Upper lobe of left lung (tissue), 4 donors: ENCODE measurements around the gene CTTN.

Experiments used
- CTCF ChIP-seq, 6 experiments: fragments of 450-650 bp in 4 of 6; fragments of 200-600 bp in 2 of 6; sonication (generic) in 2 of 6; IDR thresholded peaks; one replicate each; pipeline ENCODE4 v1.5.1; 2016 to 2019; ENCODE audit warnings: antibody characterized with exemption in 6 of 6
- POLR2A ChIP-seq, 4 donors: fragments of 450-650 bp; IDR thresholded peaks; one replicate each; pipeline ENCODE4 v1.5.1; 2016 to 2017; ENCODE audit warnings: antibody characterized with exemption in 4 of 4, mild to moderate bottlenecking in 2 of 4
- POLR2AphosphoS5 ChIP-seq, 2 donors: sonication (generic); formaldehyde crosslinking; IDR thresholded peaks; one replicate each; pipeline ENCODE4 v1.5.1; 2017; ENCODE audit warnings: antibody characterized with exemption in 2 of 2

DNA sequence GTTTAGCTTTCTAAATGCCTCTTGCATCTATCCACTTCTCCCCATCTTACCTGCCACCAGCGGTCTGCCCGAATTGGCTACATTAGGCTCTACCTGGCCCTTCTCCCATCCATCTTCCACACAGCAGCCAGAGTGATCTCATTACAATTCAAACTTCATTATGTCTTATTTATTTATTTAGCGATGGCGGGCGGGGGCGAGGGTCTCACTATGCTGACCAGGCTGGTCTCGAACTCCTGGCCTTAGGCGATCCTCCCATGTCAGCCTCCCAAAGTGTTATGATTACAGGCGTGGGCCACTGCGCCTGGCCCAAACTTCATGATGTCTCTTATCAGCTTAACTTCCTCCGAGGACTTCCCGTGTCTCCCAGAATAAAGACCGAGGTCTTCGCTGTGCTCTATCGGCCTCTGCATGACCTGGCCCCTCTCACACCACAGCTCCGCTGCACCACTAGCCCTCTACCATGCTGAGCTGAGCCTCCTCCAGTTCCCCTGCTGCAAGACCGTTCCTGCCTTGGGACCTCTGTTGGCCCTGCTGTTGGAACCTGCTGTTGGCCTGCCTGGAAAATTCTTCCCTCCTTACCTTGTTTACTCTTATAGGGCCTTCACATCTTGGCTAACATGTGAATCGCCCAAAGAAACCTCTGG lies 870 bp upstream of the CTTN start:
- TF ChIP-seq CTCF (IDR thresholded peaks at IDR 0.05): no peak
- no peak for TF ChIP-seq POLR2A (IDR thresholded peaks at IDR 0.05)
- TF ChIP-seq POLR2AphosphoS5 (IDR thresholded peaks at IDR 0.05): no peak
